HFF-Myc (cell line): Measurements from ENCODE around the gene EHD3.

ENCODE experiments used
- DNase-seq: peaks from one replicate; pipeline ENCODE4 v3.0.0-alpha.2; 2011; ENCODE audit warnings: low read depth; ENCODE audit errors: extremely low read depth
- H3K4me3 ChIP-seq: replicated peaks from 2 replicates; pipeline ENCODE4 v1.5.1; 2011; ENCODE audit warnings: low read depth, mild to moderate bottlenecking, control low read depth, low read length
- CTCF ChIP-seq: IDR thresholded peaks from 2 replicates; pipeline ENCODE4 v1.5.1; 2012; ENCODE audit warnings: mild to moderate bottlenecking, low read depth, low read length, control low read depth; ENCODE audit errors: missing control alignments

The EHD3 gene

GRCh38 chr2:31192396-31192795, 41.6 kb upstream of the EHD3 start:
- DNase-seq, result no peak
- no peak overlapping the region for H3K4me3 ChIP-seq
- no peak for TF ChIP-seq CTCF

GRCh38 chr2:31192851-31193392, 41.0 kb upstream of the EHD3 start:
- no peak overlapping the region for H3K4me3 ChIP-seq
- DNase-seq, result no peak
- no peak for TF ChIP-seq CTCF

- DNase-seq, result no peak
- TF ChIP-seq CTCF, result no peak
- no peak overlapping the region for H3K4me3 ChIP-seq
Observed at GRCh38 chr2:31193806-31194205, 40.1 kb upstream of the EHD3 start.

GRCh38 chr2:31196622-31197021, 37.3 kb upstream of the EHD3 start:
- no peak for DNase-seq
- H3K4me3 ChIP-seq, result no peak overlapping the region
- no peak for TF ChIP-seq CTCF

- no peak for TF ChIP-seq CTCF
- no peak for DNase-seq
- H3K4me3 ChIP-seq, result no peak overlapping the region
Observed at GRCh38 chr2:31197166-31197565, 36.8 kb upstream of the EHD3 start.

- no peak for DNase-seq
- no peak for TF ChIP-seq CTCF
- H3K4me3 ChIP-seq, result no peak overlapping the region
Observed at GRCh38 chr2:31197669-31198068, 36.3 kb upstream of the EHD3 start.

- DNase-seq, result no peak
- no peak overlapping the region for H3K4me3 ChIP-seq
- no peak for TF ChIP-seq CTCF
Observed at GRCh38 chr2:31199206-31199605, 34.7 kb upstream of the EHD3 start.
